RKO (cell line): Measurements from ENCODE around the gene ARHGAP28.

ENCODE experiments used
- DNase-seq: peaks from one replicate; pipeline ENCODE4 v3.0.0-alpha.2; 2016; ENCODE audit warnings: low spot score

ARHGAP28 gene

GRCh38 chr18:6729247-6730091 lies at the start of gene ARHGAP28:
TSS of gene ARHGAP28 (plus strand) at chr18:6729716. CDS start at chr18:6729822, 106 bp downstream.
- DNase-seq: no peak

- DNase-seq: no peak
These were observed 48.1 kb upstream of the ARHGAP28 start for GRCh38 chr18:6681331-6681875.

GRCh38 chr18:6682437-6683111 lies 46.9 kb upstream of the ARHGAP28 start:
- DNase-seq: no peak

- DNase-seq: no peak
These were observed 46.2 kb upstream of the ARHGAP28 start for GRCh38 chr18:6683112-6683876.

GRCh38 chr18:6687676-6688075 lies 41.8 kb upstream of the ARHGAP28 start:
- no peak for DNase-seq

- DNase-seq: no peak
These were observed 20.6 kb upstream of the ARHGAP28 start for GRCh38 chr18:6708890-6709289.

GRCh38 chr18:6711467-6711866 lies 18.0 kb upstream of the ARHGAP28 start:
- DNase-seq: no peak

GRCh38 chr18:6712401-6712800 lies 17.1 kb upstream of the ARHGAP28 start:
- no peak for DNase-seq

GRCh38 chr18:6714010-6714409 lies 15.5 kb upstream of the ARHGAP28 start:
- no peak for DNase-seq

GRCh38 chr18:6718267-6718666 lies 11.2 kb upstream of the ARHGAP28 start:
- DNase-seq: no peak

- no peak for DNase-seq
These were observed 10.2 kb upstream of the ARHGAP28 start for GRCh38 chr18:6719098-6719846.

- DNase-seq: no peak
These were observed 9.4 kb upstream of the ARHGAP28 start for GRCh38 chr18:6719910-6720683.

GRCh38 chr18:6721755-6722154 lies 7.8 kb upstream of the ARHGAP28 start:
- DNase-seq: no peak

- DNase-seq: no peak
These were observed 6.8 kb upstream of the ARHGAP28 start for GRCh38 chr18:6722690-6723089.

GRCh38 chr18:6724331-6724730 lies 5.2 kb upstream of the ARHGAP28 start:
- DNase-seq: no peak

GRCh38 chr18:6728331-6728730 lies 1.2 kb upstream of the ARHGAP28 start:
- no peak for DNase-seq

GRCh38 chr18:6728809-6729246 lies 688 bp upstream of the ARHGAP28 start:
- DNase-seq: no peak

GRCh38 chr18:6730416-6731221 lies 1.1 kb downstream of the ARHGAP28 start:
- DNase-seq: no peak

GRCh38 chr18:6731222-6731596 lies 1.7 kb downstream of the ARHGAP28 start:
- DNase-seq: no peak

- DNase-seq: no peak
These were observed 3.4 kb downstream of the ARHGAP28 start for GRCh38 chr18:6732952-6733351.
